Endothelial cell of umbilical vein (primary cell): ENCODE data around the gene KCNQ5. TPM values are rescaled to one million over a fixed set of nuclear protein-coding genes. Genes with fewer than 3 reads are reported as not detected.

ENCODE experiments used
- BruUV-seq: library from RNA; stranded (reverse); fragments of 400-500 nt; replicated peaks from 2 replicates; lab custom pipeline; 2021; lab: Mats Ljungman, UMichigan
- CTCF ChIA-PET: fragments of 300-600, 350-600 bp; sonication (Branson Sonifier 250); formaldehyde crosslinking; loops from one replicate; lab custom pipeline; 2021; ENCODE audit warnings: antibody characterized with exemption, inconsistent platforms; lab: Charles Lee
- POLR2A ChIA-PET: fragments of 300-600, 350-600 bp; sonication (Branson Sonifier 250); formaldehyde crosslinking; loops from one replicate; lab custom pipeline; 2021; ENCODE audit warnings: antibody characterized with exemption, inconsistent platforms; lab: Charles Lee
- DNase-seq: peaks from one replicate; pipeline ENCODE4 v3.0.0-alpha.2; 2011; ENCODE audit warnings: low read depth, low spot score
- FAIRE-seq: peaks from 2 replicates; lab custom pipeline; 2011; peaks lifted over from hg19 to GRCh38; lab: Jason Lieb, UNC
- H2AFZ ChIP-seq: 2 replicates; pipeline ENCODE4 v1.6.0; 2012; ENCODE audit warnings: low read depth, low read length, control low read depth, inconsistent platforms
- H3K27ac ChIP-seq: 2 replicates; pipeline ENCODE4 v1.5.1; 2011; ENCODE audit warnings: low read depth, mild to moderate bottlenecking, control low read depth, low read length, moderate library complexity; ENCODE audit not compliant: insufficient read depth
- H3K27me3 ChIP-seq, 2 experiments: 2 replicates each; pipeline versions ENCODE4 v1.6.0 to v1.6.1; 2011; ENCODE audit warnings: low read length in 2 of 2, mixed read lengths in 1 of 2; ENCODE audit not compliant: control insufficient read depth in 2 of 2, insufficient read depth in 2 of 2
- H3K36me3 ChIP-seq, 2 experiments: 2 replicates in 1 of 2; 3 replicates in 1 of 2; pipeline ENCODE4 v1.5.1; 2011; ENCODE audit warnings: low read length in 2 of 2, mild to moderate bottlenecking in 1 of 2, moderate library complexity in 1 of 2; ENCODE audit not compliant: control insufficient read depth in 2 of 2, insufficient read depth in 2 of 2; ENCODE audit errors: extremely low read depth in 1 of 2
- H3K4me1 ChIP-seq: 3 replicates; pipeline ENCODE4 v1.5.1; 2011; ENCODE audit warnings: mild to moderate bottlenecking, low read length; ENCODE audit not compliant: control insufficient read depth, insufficient read depth; ENCODE audit errors: extremely low read depth
- H3K4me2 ChIP-seq: 2 replicates; pipeline ENCODE4 v1.6.1; 2011; ENCODE audit warnings: low read length, control low read depth, mixed read lengths; ENCODE audit not compliant: insufficient read depth
- H3K4me3 ChIP-seq, 3 experiments: fragments of 200-600 bp in 1 of 3; sonication (generic), shearing (Covaris generic) in 1 of 3; replicated peaks in 1 of 3; 2 replicates each; pipeline ENCODE4 v1.5.1; 2011 to 2016; ENCODE audit warnings: control low read depth in 3 of 3, low read length in 3 of 3, mild to moderate bottlenecking in 2 of 3, inconsistent platforms in 1 of 3, low read depth in 1 of 3, moderate library complexity in 1 of 3; ENCODE audit not compliant: insufficient read depth in 1 of 3
- H3K79me2 ChIP-seq: 2 replicates; pipeline ENCODE4 v1.6.0; 2012; ENCODE audit warnings: low read length, inconsistent platforms; ENCODE audit not compliant: control insufficient read depth, insufficient read depth
- H3K9ac ChIP-seq: replicated peaks from 2 replicates; pipeline ENCODE3; 2011; ENCODE audit warnings: low read length, control low read depth; ENCODE audit not compliant: insufficient read depth; ENCODE audit errors: extremely low read depth
- H3K9me1 ChIP-seq: replicated peaks from 3 replicates; pipeline ENCODE4 v1.6.0; 2011; ENCODE audit warnings: mild to moderate bottlenecking, low read length; ENCODE audit not compliant: control insufficient read depth, insufficient read depth; ENCODE audit errors: extremely low read depth
- H3K9me3 ChIP-seq: replicated peaks from 2 replicates; pipeline ENCODE4 v1.5.1; 2012; ENCODE audit warnings: low read length, inconsistent platforms; ENCODE audit not compliant: control insufficient read depth, insufficient read depth
- H4K20me1 ChIP-seq: replicated peaks from 2 replicates; pipeline ENCODE3; 2011; ENCODE audit warnings: mild to moderate bottlenecking, low read length; ENCODE audit not compliant: control insufficient read depth, insufficient read depth; ENCODE audit errors: extremely low read depth
- CTCF ChIP-seq, 2 donors: IDR thresholded peaks; 1 replicate in 1 of 2; 2 replicates in 1 of 2; pipeline ENCODE4 v1.5.1; 2011; ENCODE audit warnings: low read length in 2 of 2, mild to moderate bottlenecking in 2 of 2, moderate library complexity in 2 of 2, control low read depth in 1 of 2, inconsistent platforms in 1 of 2, low read depth in 1 of 2; ENCODE audit not compliant: insufficient read depth in 1 of 2; ENCODE audit errors: extremely low read depth in 1 of 2
- FOS ChIP-seq: IDR thresholded peaks from 2 replicates; pipeline ENCODE4 v1.6.1; 2011; ENCODE audit warnings: mild to moderate bottlenecking, low read length, moderate library complexity, borderline replicate concordance; ENCODE audit not compliant: insufficient read depth
- GATA2 ChIP-seq: IDR thresholded peaks from 2 replicates; pipeline ENCODE4 v1.7.0; 2011; ENCODE audit warnings: low read depth, mild to moderate bottlenecking, moderate library complexity, mixed read lengths, low read length; ENCODE audit not compliant: insufficient read length, insufficient read depth
- JUN ChIP-seq: IDR thresholded peaks from 2 replicates; pipeline ENCODE4 v1.6.1; 2011; ENCODE audit warnings: borderline replicate concordance, low read depth; ENCODE audit not compliant: insufficient read length, insufficient read depth
- MAX ChIP-seq: IDR thresholded peaks from 2 replicates; pipeline ENCODE4 v1.6.1; 2011; ENCODE audit not compliant: insufficient read depth, insufficient read length
- MYC ChIP-seq: IDR thresholded peaks from one replicate; pipeline ENCODE4 v1.6.1; 2011; ENCODE audit warnings: mild to moderate bottlenecking, low read depth, low read length
- POLR2A ChIP-seq: IDR thresholded peaks from 2 replicates; pipeline ENCODE4 v1.6.1; 2012; ENCODE audit warnings: low read depth, mild to moderate bottlenecking, control low read depth, low read length
- dilution Hi-C: fragments of 300-500 bp; cut with MboI; formaldehyde crosslinking; loops from one replicate; pipeline ENCODE4 v1.15.0; 2019; ENCODE audit warnings: low sequenced_read_pairs; ENCODE audit not compliant: extremely low pct_ligation_motif_present
- intact Hi-C: fragments of 100-400 bp; cut with micrococcal nuclease; formaldehyde crosslinking; loops from one replicate; pipeline ENCODE4 v1.10.0; 2022
- polyA plus RNA-seq, 4 experiments: library from polyadenylated mRNA; depleted of rRNA in 3 of 4; stranded (reverse) in 3 of 4; unstranded in 1 of 4; fragments of >200 nt; gene quantifications; 2 replicates each; pipeline versions ENCODE4 v1.2.1 to v1.2.3, GENCODE V29; 2011 to 2012; ENCODE audit warnings: missing spikeins in 1 of 4
- total RNA-seq: library from RNA; stranded (reverse); gene quantifications from 2 replicates; pipeline ENCODE4 v1.2.3, GENCODE V29; 2021

Gene KCNQ5
- total and polyA plus RNA-seq, 2 donors (not counting 3 experiments of a cell fraction or from before 2014, with no cell fraction given), result 0.22 TPM; not detected in 1

GRCh38 chr6:73225396-73225795, 603.5 kb downstream of the KCNQ5 start, which contains the start of gene KHDC1L:
TSS of gene KHDC1L (minus strand) at chr6:73225496. CDS start at chr6:73225408, 88 bp downstream.
- Histone ChIP-seq H3K4me3 (no peak within 1 kb of the TSS), H3K9me1 (no peaks in the 10 kb centered on the region), H3K36me3 (no peaks in the 10 kb centered on the region), H3K4me1 (no peaks in the 10 kb centered on the region), H3K9ac (no peak within 1 kb of the TSS), H3K79me2 (no peaks in the 10 kb centered on the region), H4K20me1 (no peaks in the 10 kb centered on the region), H3K27ac (no peak within 1 kb of the TSS), H3K9me3 (no peaks in the 10 kb centered on the region), H3K27me3 (no peaks in the 10 kb centered on the region), H2AFZ (no peak within 1 kb of the TSS), H3K4me2 (no peak within 1 kb of the TSS)
- no peak for FAIRE-seq
- TF ChIP-seq MYC, result no peak
- TF ChIP-seq FOS, result no peak
- TF ChIP-seq JUN, result no peak
- no peak for TF ChIP-seq GATA2
- TF ChIP-seq POLR2A, result no peak
- TF ChIP-seq CTCF (IDR thresholded peaks at IDR 0.05; ENCODE audit: extremely low read depth in 1 of 2, insufficient read depth in 1 of 2, low read depth in 1 of 2, low read length in 2 of 2), result no peak
- no peak for TF ChIP-seq MAX
- dilution Hi-C loops (no loop called here), intact Hi-C loops (no loop called here)
- DNase-seq, result no peak
- BruUV-seq, result no TSS peak
- ChIA-PET POLR2A (no interaction called here), CTCF (no interaction called here)
